Lung microvascular endothelial cell (primary cell): ENCODE data around the gene VPS11. TPM values are rescaled to one million over a fixed set of nuclear protein-coding genes. Genes with fewer than 3 reads are reported as not detected.

Experiments used
- DNase-seq, 2 donors: peaks; one replicate each; pipeline versions ENCODE4 v3.0.0 to v3.0.0-alpha.2; 2010; ENCODE audit warnings: low read depth in 2 of 2
- total RNA-seq: library from RNA; depleted of rRNA; stranded (reverse); fragments of >200 nt; gene quantifications from 2 replicates; pipeline ENCODE4 v1.2.1, GENCODE V29; 2014

Gene VPS11
- total RNA-seq, 1 donor from 2014 or later = 23.4 TPM

- DNase-seq = no peak
Measured at GRCh38 chr11:119081682-119082260, 14.2 kb downstream of the VPS11 start.

GRCh38 chr11:119084663-119085436 lies 17.2 kb downstream of the VPS11 start, which contains the start of gene HMBS:
TSS of gene HMBS (plus strand) at chr11:119084881. CDS start at chr11:119085034, 153 bp downstream.
- DNase-seq = peak; percentile 91 to 96

- peak in 1 of 2 donors; percentile 46 for DNase-seq
Measured at GRCh38 chr11:119085437-119085847, 17.8 kb downstream of the VPS11 start.

- DNase-seq = no peak
Measured at GRCh38 chr11:119087123-119087522, 19.5 kb downstream of the VPS11 start.

- no peak for DNase-seq
Measured at GRCh38 chr11:119087747-119088241, 20.2 kb downstream of the VPS11 start.

- no peak for DNase-seq
Measured at GRCh38 chr11:119088406-119088805, 20.8 kb downstream of the VPS11 start.

- no peak for DNase-seq
Measured at GRCh38 chr11:119089319-119089718, 21.7 kb downstream of the VPS11 start.

GRCh38 chr11:119091178-119091577 lies 23.6 kb downstream of the VPS11 start:
- DNase-seq = no peak

GRCh38 chr11:119091966-119092879 lies 24.6 kb downstream of the VPS11 start:
- DNase-seq = no peak

GRCh38 chr11:119092880-119093842 lies 25.5 kb downstream of the VPS11 start:
- peak in 1 of 2 donors; percentile 53 for DNase-seq

GRCh38 chr11:119093942-119094815 lies 26.6 kb downstream of the VPS11 start:
- DNase-seq = peak; percentile 45 to 56

GRCh38 chr11:119094816-119095065 lies 27.1 kb downstream of the VPS11 start:
- peak; percentile 80 to 94 for DNase-seq

- DNase-seq = peak; percentile 100
Measured at GRCh38 chr11:119095066-119095880, 27.7 kb downstream of the VPS11 start.

- no peak for DNase-seq
Measured at GRCh38 chr11:119099711-119100110, 32.1 kb downstream of the VPS11 start.

- peak; percentile 58 to 68 for DNase-seq
Measured at GRCh38 chr11:119100246-119100970, 32.8 kb downstream of the VPS11 start.

- DNase-seq = no peak
Measured at GRCh38 chr11:119100994-119101758, 33.6 kb downstream of the VPS11 start.

GRCh38 chr11:119101759-119102423 lies 34.3 kb downstream of the VPS11 start, which contains the start of gene DPAGT1:
TSS of gene DPAGT1 (minus strand) at chr11:119101853. CDS start at chr11:119101655, 198 bp downstream.
- peak; percentile 94 to 97 for DNase-seq
